ENCODE results near the gene AGXT2.

Gene AGXT2

DNA sequence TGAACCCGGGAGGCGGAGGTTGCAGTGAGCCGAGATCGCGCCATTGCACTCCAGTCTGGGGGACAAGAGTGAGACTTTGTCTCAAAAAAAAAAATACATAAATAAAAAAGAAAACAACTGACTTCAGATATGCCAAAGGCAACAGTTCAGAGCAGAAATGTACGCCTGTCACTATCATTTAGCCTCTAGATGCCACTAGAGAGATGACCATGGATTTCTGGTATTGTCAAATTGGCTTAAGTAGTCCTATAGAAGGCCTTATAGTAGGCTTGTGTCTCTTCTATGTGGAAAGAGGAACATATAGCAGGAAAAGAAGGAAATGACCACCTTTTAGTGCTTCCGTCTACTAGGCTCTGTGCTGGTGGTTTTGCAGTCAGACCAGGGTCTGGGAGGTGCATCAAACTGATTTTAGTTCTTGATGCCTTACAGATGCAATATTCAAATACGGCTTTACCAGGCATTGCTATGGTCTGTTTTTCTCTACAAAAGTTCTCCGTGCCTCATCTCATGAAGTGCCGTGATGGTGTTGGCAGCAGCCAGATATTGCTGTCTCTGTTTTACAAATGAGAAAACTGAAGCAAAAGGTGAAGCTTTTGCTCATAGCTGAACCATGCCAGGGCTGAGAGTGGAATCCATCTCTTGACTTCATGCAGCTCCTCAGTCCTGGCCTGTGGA is 17.2 kb downstream of the AGXT2 start:
- H3K4me3 ChIP-seq (ENCODE audit: low read depth, low read length) = no peak overlapping the region
- TF ChIP-seq, protein P1, sequence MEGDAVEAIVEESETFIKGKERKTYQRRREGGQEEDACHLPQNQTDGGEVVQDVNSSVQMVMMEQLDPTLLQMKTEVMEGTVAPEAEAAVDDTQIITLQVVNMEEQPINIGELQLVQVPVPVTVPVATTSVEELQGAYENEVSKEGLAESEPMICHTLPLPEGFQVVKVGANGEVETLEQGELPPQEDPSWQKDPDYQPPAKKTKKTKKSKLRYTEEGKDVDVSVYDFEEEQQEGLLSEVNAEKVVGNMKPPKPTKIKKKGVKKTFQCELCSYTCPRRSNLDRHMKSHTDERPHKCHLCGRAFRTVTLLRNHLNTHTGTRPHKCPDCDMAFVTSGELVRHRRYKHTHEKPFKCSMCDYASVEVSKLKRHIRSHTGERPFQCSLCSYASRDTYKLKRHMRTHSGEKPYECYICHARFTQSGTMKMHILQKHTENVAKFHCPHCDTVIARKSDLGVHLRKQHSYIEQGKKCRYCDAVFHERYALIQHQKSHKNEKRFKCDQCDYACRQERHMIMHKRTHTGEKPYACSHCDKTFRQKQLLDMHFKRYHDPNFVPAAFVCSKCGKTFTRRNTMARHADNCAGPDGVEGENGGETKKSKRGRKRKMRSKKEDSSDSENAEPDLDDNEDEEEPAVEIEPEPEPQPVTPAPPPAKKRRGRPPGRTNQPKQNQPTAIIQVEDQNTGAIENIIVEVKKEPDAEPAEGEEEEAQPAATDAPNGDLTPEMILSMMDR (IDR thresholded peaks at IDR 0.05; ENCODE audit: low read depth, low read length) = no peak

DNA sequence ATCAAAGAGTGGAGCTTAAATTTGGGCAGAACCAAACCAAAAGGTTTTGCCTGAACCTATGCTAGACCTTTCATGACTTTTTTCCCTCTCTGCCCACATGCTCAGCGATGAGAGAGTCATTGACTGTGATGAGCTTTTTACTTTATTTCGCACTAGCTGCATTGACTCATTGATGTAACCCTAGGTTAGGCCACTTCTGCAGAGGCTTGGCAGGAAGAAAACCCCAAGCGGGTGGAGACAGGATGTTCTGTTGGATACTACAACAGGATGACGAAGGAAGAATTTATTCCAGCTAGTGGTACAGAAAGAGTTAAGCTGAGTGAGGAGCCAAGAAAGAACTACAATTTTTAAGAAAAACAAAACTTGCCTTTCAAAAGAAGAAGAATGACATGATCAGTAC is 18.4 kb downstream of the AGXT2 start:
- no peak overlapping the region for H3K4me3 ChIP-seq (ENCODE audit: low read depth, low read length)
- TF ChIP-seq, protein P1 (IDR thresholded peaks at IDR 0.05; ENCODE audit: low read depth, low read length) = no peak

DNA sequence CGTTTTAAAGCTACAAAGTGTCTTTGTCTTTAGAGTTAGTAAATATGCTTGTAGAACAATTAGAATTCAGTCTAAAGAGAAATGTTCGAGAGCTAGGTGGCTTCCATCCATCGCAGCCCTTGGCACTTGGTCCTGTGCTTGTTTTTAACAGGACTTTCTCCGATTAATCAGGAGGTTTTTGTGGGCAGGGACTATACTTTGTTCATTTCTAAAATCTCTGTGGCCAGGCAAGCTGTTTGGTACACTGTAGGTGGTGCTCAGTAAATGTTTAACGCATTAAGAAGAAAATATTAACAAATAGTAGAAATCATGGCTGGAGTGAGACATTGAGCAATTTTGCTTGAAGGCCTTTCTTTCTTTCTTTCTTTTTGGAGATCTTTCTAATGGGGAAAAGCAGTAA is 20.8 kb downstream of the AGXT2 start:
- no peak overlapping the region for H3K4me3 ChIP-seq (ENCODE audit: low read depth, low read length)
- TF ChIP-seq, protein P1 (IDR thresholded peaks at IDR 0.05; ENCODE audit: low read depth, low read length) = no peak

DNA sequence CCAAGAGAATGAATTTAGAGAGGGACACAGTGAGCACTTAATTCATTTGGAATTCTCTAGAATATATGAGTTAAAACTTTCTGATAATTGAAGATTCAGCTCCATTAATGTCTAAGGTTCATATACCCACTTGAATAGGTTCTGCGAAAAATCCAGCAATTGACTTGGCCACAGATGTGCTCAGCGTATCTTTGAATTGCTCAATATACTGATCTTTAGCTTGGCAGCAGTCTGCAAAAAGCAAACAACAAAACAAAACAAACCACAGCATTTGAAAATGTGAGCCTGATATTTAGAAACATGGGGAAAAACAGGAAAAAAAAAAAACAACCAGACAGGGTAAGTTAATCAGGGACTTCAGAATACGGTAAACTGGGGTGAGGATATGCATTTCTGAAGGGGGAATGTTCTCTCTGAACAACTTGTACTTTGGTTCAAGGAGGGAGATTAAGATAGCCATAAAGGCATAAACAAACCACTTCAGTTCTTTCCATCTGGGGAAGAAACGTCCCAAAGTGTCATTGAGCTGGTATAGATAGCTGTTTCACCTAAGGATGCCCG is 21.4 kb downstream of the AGXT2 start:
- H3K4me3 ChIP-seq (ENCODE audit: low read depth, low read length) = no peak overlapping the region
- TF ChIP-seq, protein P1 (IDR thresholded peaks at IDR 0.05; ENCODE audit: low read depth, low read length) = no peak

DNA sequence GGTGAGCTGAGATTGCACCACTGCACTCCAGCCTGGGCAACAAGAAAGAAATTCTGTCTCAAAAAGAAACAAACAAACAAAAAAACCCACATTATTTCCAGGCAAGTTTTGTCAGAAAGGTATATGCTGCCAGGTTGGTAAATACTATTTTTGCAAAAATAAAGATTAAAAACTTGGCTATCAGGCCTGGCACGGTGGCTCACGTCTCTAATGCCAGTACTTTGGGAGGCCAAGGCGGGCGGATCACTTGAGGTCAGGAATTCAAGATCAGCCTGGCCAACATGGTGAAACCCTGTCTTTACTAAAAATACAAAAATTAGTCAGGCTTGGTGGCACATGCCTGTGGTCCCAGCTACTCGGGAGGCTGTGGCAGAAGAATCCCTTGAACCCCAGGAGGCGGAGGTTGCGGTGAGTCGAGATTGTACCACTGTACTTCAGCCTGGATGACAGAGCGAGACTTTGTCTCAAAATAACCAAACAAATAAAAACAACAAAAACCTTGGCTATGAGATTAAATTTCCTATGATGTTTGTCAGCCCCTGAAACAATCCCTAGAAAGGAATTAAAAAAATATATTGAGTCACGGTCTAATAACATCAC is 22.7 kb downstream of the AGXT2 start:
- H3K4me3 ChIP-seq (ENCODE audit: low read depth, low read length) = no peak overlapping the region
- TF ChIP-seq, protein P1 (IDR thresholded peaks at IDR 0.05; ENCODE audit: low read depth, low read length) = no peak

DNA sequence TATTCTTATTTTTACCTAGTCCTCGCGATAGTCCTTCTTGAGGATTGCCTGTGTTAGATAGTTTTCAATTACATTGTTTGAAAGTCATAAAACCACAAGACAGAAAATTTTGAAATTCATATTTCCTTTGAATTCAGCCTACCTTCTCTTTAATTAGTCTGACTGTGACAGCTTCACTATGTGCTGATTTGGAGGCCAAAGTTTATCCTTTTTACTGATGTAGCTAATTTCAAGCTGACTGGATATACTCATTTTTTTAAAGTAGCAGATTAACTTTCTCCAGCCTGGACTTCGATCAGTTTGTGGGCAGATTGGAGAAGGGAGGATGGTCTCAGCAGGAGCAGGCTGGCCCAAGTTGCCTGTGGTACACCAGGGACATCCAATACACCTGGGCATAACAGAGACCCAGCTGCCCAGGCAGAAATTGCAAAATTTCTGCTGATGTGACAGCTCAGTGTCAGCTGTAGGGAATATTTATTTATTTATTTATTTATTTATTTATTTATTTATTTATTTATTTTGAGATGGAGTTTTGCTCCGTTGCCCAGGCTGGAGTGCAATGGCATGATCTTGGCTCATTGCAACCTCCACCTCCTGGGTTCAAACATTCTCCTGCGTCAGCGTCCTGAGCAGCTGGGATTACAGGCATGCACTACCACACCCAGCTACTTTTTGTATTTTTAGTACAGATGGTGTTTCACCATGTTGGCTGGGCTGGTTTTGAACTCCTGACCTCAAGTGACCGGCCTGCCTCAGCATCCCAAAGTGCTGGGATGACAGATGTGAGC is 24.2 kb downstream of the AGXT2 start:
- TF ChIP-seq, protein P1 (IDR thresholded peaks at IDR 0.05; ENCODE audit: low read depth, low read length) = no peak
- no peak overlapping the region for H3K4me3 ChIP-seq (ENCODE audit: low read depth, low read length)

Data from WI38 (cell line).